ENCODE data around the gene ZNF440. TPM values are rescaled to one million over a fixed set of nuclear protein-coding genes. Genes with fewer than 3 reads are reported as not detected.

ZNF440 gene
- 7.5 and 7.9 TPM in 2 replicates for total RNA-seq (2014; rRNA removed; shearing (Covaris generic))
- total RNA-seq (2022), result 15.2 and 16.6 TPM in 2 replicates
- percentile 67 among the genes with signal in this experiment for Bru-seq, nascent RNA
- BruChase-seq, experiment 1, labeled RNA remaining after a 6-hour chase, result percentile 75 among the genes with signal in this experiment
- BruChase-seq, experiment 2, labeled RNA remaining after a 2-hour chase, result percentile 75 among the genes with signal in this experiment
- long read RNA-seq, full-length matches to known transcripts, result 4 of 5 reads
- long read RNA-seq, partial matches to known transcripts, result 0 of 5 reads
- long read RNA-seq, other reads (novel, unspliced or antisense), result 1 of 5 reads

- H4K20me1 ChIP-seq (ENCODE audit: insufficient read depth, low read length), result no peaks in the 10 kb centered on the region
- CTCF ChIA-PET (ENCODE audit: unreplicated experiment), result interaction anchor here (0.5 to 1.0 kb wide), 3 partner anchors 17 to 252 kb away, joined by 3 to 5 read pairs (median 3); no protein-coding TSS in a partner anchor
- no peak within 1 kb of the TSS for H3K27ac ChIP-seq (ENCODE audit: low read depth, low read length, poor library complexity, severe bottlenecking)
- POLR2A ChIA-PET, result interaction anchor here (1.0 kb wide), 1 partner anchor 28 kb away, joined by 3 read pairs; no protein-coding TSS in a partner anchor
- intact Hi-C loops (cut with micrococcal nuclease; ENCODE audit: unreplicated experiment), result loop anchor here (1.0 kb wide), 1 partner anchor 16 kb away; the partner anchor contains the start of gene ZNF491
- peaks cover 11% of the 10 kb centered on the region for H3K4me1 ChIP-seq (ENCODE audit: insufficient read depth, low read length, poor library complexity, severe bottlenecking)
- H3K79me2 ChIP-seq (ENCODE audit: insufficient read depth, low read depth, low read length), result no peaks in the 10 kb centered on the region
- BruUV-seq (replicated peaks), result TSS peak; percentile 56
- no peaks in the 10 kb centered on the region for H3K36me3 ChIP-seq (ENCODE audit: insufficient read depth, low read length)
- peak within 1 kb of the TSS; percentile 76 for H3K4me2 ChIP-seq (ENCODE audit: low read length)
- no peaks in the 10 kb centered on the region for H3K9me2 ChIP-seq (ENCODE audit: insufficient read depth, low read length)
- TF ChIP-seq EZH2phosphoT487 (IDR thresholded peaks at IDR 0.05; ENCODE audit: borderline replicate concordance, low read depth, low read length) (no peak), CTCF (conservative IDR thresholded peaks at IDR 0.05; ENCODE audit: low read length) (no peak)
- H3K4me3 ChIP-seq (ENCODE audit: low read depth, low read length, poor library complexity, severe bottlenecking), result peak within 1 kb of the TSS; percentile 77
- no peaks in the 10 kb centered on the region for H3K9me3 ChIP-seq (ENCODE audit: low read length)
- DNase-seq (ENCODE audit: low spot score), result peak; percentile 92
- peak within 1 kb of the TSS; percentile 93 for H2AFZ ChIP-seq (ENCODE audit: low read length)
Measured at GRCh38 chr19:11814029-11814699, at the start of gene ZNF440. Gene ZNF440, plus strand, starts transcription at chr19:11814273. Its CDS starts 175 bp downstream, at chr19:11814448.

- Histone ChIP-seq H3K4me1 (ENCODE audit: insufficient read depth, low read length, poor library complexity, severe bottlenecking) (peaks cover 14% of the 10 kb centered on the region), H4K20me1 (ENCODE audit: insufficient read depth, low read length) (no peaks in the 10 kb centered on the region), H3K36me3 (ENCODE audit: insufficient read depth, low read length) (peaks cover 15% of the 10 kb centered on the region; the same call in 1 of the 2 replicates), H3K9me3 (ENCODE audit: low read length) (peaks cover 23% of the 10 kb centered on the region; the same call in 1 of the 2 replicates), H3K4me3 (ENCODE audit: low read depth, low read length, poor library complexity, severe bottlenecking) (peak within 1 kb of the TSS; percentile 96), H3K9me2 (ENCODE audit: insufficient read depth, low read length) (no peaks in the 10 kb centered on the region), H3K27ac (ENCODE audit: low read depth, low read length, poor library complexity, severe bottlenecking) (peak within 1 kb of the TSS; percentile 35), H3K4me2 (ENCODE audit: low read length) (peak within 1 kb of the TSS; percentile 70), H3K79me2 (ENCODE audit: insufficient read depth, low read depth, low read length) (no peaks in the 10 kb centered on the region), H2AFZ (ENCODE audit: low read length) (peak within 1 kb of the TSS; percentile 97)
- CTCF ChIA-PET (ENCODE audit: unreplicated experiment), result interaction anchor here (1.1 kb wide), 1 partner anchor 31 kb away, joined by 3 read pairs; no protein-coding TSS in a partner anchor
- peak; percentile 96 for DNase-seq (ENCODE audit: low spot score)
- no TSS peak for BruUV-seq (replicated peaks)
- intact Hi-C loops (cut with micrococcal nuclease; ENCODE audit: unreplicated experiment), result no loop called here
- POLR2A ChIA-PET, result interaction anchor here (0.5 to 1.8 kb wide), 6 partner anchors 26 to 691 kb away, joined by 3 to 6 read pairs (median 4); partner anchors contain the start of gene ZNF491
- TF ChIP-seq EZH2phosphoT487 (IDR thresholded peaks at IDR 0.05; ENCODE audit: borderline replicate concordance, low read depth, low read length), result no peak
- no peak for TF ChIP-seq CTCF (conservative IDR thresholded peaks at IDR 0.05; ENCODE audit: low read length)
Measured at GRCh38 chr19:11766597-11767591, 47.2 kb upstream of the ZNF440 start, which contains the start of gene ZNF441. Gene ZNF441, plus strand, starts transcription at chr19:11767000. Its CDS starts 194 bp downstream, at chr19:11767194.
